OCI-LY7 (cell line): ENCODE measurements around the gene MYCBPAP. TPM values are rescaled to one million over a fixed set of nuclear protein-coding genes. Genes with fewer than 3 reads are reported as not detected.

Experiments used
- BruUV-seq: library from RNA; stranded (reverse); fragments of 400-500 nt; replicated peaks from 2 replicates; lab custom pipeline; 2021; lab: Mats Ljungman, UMichigan
- CTCF ChIA-PET: fragments of 300-600 bp; sonication (Branson Sonifier 250); formaldehyde crosslinking; loops from one replicate; lab custom pipeline; 2022; ENCODE audit warnings: antibody characterized with exemption; ENCODE audit not compliant: unreplicated experiment; lab: Charles Lee
- POLR2A ChIA-PET: fragments of 300-600 bp; sonication (Branson Sonifier 250); formaldehyde crosslinking; loops from one replicate; lab custom pipeline; 2022; ENCODE audit warnings: antibody characterized with exemption; lab: Charles Lee
- DNase-seq: peaks from one replicate; pipeline ENCODE4 v3.0.0-alpha.2; 2015; ENCODE audit warnings: low spot score
- H2AFZ ChIP-seq: fragments of 200-600 bp; sonication (generic), shearing (Covaris generic); 2 replicates; pipeline ENCODE4 v1.6.1; 2014; ENCODE audit warnings: mild to moderate bottlenecking, antibody characterized with exemption, low read length, moderate library complexity
- H3K27ac ChIP-seq: fragments of 200-600 bp; sonication (generic); 2 replicates; pipeline ENCODE4 v1.5.1; 2014; ENCODE audit warnings: mixed run types, low read depth, mild to moderate bottlenecking, moderate library complexity, low read length, inconsistent platforms; ENCODE audit not compliant: poor library complexity, severe bottlenecking
- H3K36me3 ChIP-seq: fragments of 200-600 bp; sonication (generic); 2 replicates; pipeline ENCODE4 v1.6.1; 2014; ENCODE audit warnings: mild to moderate bottlenecking, antibody characterized with exemption, low read length, moderate library complexity, mixed read lengths; ENCODE audit not compliant: insufficient read depth
- H3K4me1 ChIP-seq: fragments of 200-600 bp; sonication (generic); 2 replicates; pipeline ENCODE4 v1.5.1; 2014; ENCODE audit warnings: mild to moderate bottlenecking, low read length; ENCODE audit not compliant: insufficient read depth, poor library complexity, severe bottlenecking
- H3K4me2 ChIP-seq: fragments of 200-600 bp; sonication (generic); 2 replicates; pipeline ENCODE4 v1.6.1; 2014; ENCODE audit warnings: mild to moderate bottlenecking, low read length
- H3K4me3 ChIP-seq: fragments of 200-600 bp; sonication (generic); 2 replicates; pipeline ENCODE4 v1.5.1; 2014; ENCODE audit warnings: mild to moderate bottlenecking, low read depth, low read length; ENCODE audit not compliant: poor library complexity, severe bottlenecking
- H3K79me2 ChIP-seq: fragments of 200-600 bp; sonication (generic); 2 replicates; pipeline ENCODE4 v1.6.1; 2016; ENCODE audit warnings: low read depth, mild to moderate bottlenecking, low read length, moderate library complexity, mixed read lengths; ENCODE audit not compliant: insufficient read depth
- H3K9me2 ChIP-seq: fragments of 200-600 bp; sonication (generic); 2 replicates; pipeline ENCODE4 v1.6.1; 2016; ENCODE audit warnings: mild to moderate bottlenecking, low read length, mixed read lengths; ENCODE audit not compliant: insufficient read depth
- H3K9me3 ChIP-seq: fragments of 200-600 bp; sonication (generic); 2 replicates; pipeline ENCODE4 v1.6.1; 2014; ENCODE audit warnings: mild to moderate bottlenecking, mixed run types, low read length, mixed read lengths
- H4K20me1 ChIP-seq: fragments of 200-600 bp; sonication (generic); 2 replicates; pipeline ENCODE4 v1.6.1; 2014; ENCODE audit warnings: mild to moderate bottlenecking, antibody characterized with exemption, low read length, moderate library complexity, mixed read lengths; ENCODE audit not compliant: insufficient read depth
- CTCF ChIP-seq: fragments of 200-600 bp; sonication (generic); conservative IDR thresholded peaks from 2 replicates; pipeline ENCODE4 v1.5.1; 2014; ENCODE audit warnings: mild to moderate bottlenecking, antibody characterized with exemption, low read length, moderate library complexity, mixed read lengths
- EZH2phosphoT487 ChIP-seq: fragments of 200-600 bp; sonication (generic); IDR thresholded peaks from 2 replicates; pipeline ENCODE4 v1.6.1; 2018; ENCODE audit warnings: low read depth, borderline replicate concordance, mild to moderate bottlenecking, mixed run types, antibody characterized with exemption, low read length, moderate library complexity, mixed read lengths
- intact Hi-C: fragments of 100-400 bp; cut with micrococcal nuclease; formaldehyde crosslinking; loops from one replicate; pipeline ENCODE4 v1.10.0; 2022; ENCODE audit not compliant: unreplicated experiment
- total RNA-seq, 2 experiments: library from RNA; depleted of rRNA in 1 of 2; stranded (reverse); fragments of >200 nt in 1 of 2; shearing (Covaris generic) in 1 of 2; gene quantifications; 2 replicates each; pipeline ENCODE4 v1.2.3, GENCODE V29; 2014 to 2022

Gene MYCBPAP
- total RNA-seq, 2 experiments from 2014 or later, result 5.0 to 6.8 TPM

- intact Hi-C loops, result no loop called here
- Histone ChIP-seq H3K4me1 (peaks cover 6% of the 10 kb centered on the region), H3K4me3 (no peak overlapping the region), H3K9me3 (no peaks in the 10 kb centered on the region), H3K27ac (no peak overlapping the region), H3K79me2 (no peaks in the 10 kb centered on the region), H2AFZ (no peak overlapping the region), H3K9me2 (no peaks in the 10 kb centered on the region), H3K4me2 (no peak overlapping the region), H4K20me1 (no peaks in the 10 kb centered on the region), H3K36me3 (no peaks in the 10 kb centered on the region)
- POLR2A ChIA-PET, result no interaction called here
- no peak for TF ChIP-seq CTCF
- TF ChIP-seq EZH2phosphoT487, result no peak
- CTCF ChIA-PET, result no interaction called here
- DNase-seq, result no peak
- no TSS peak for BruUV-seq
These were observed 49.9 kb downstream of the MYCBPAP start for GRCh38 chr17:50558091-50558490.

DNA sequence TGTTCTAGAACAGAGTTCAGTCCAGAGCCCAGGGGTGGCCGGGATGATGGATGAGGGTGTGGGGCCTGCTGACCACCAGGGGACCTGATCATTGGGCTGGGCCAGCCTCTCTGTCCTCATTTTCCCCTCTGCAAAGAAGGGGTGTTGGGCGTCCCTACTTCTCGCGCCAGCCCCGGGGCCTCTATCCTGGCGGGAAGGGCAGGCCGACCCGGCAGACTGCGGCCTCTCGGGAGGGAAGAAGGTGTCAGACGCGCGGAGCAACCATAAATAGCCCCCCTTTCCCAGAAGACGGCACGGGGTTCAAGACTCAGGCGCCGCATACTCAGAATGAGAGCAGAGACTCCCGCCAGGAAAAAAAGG lies 50.3 kb downstream of the MYCBPAP start:
- no peak overlapping the region for H3K4me3 ChIP-seq
- CTCF ChIA-PET, result no interaction called here

More for the DNA sequence above, 50.3 kb downstream of the MYCBPAP start:
- intact Hi-C loops, result no loop called here
- no TSS peak for BruUV-seq
- no peaks in the 10 kb centered on the region for H4K20me1 ChIP-seq
- no peak overlapping the region for H3K4me2 ChIP-seq
- TF ChIP-seq EZH2phosphoT487 (no peak), CTCF (no peak)
- POLR2A ChIA-PET, result no interaction called here
- H3K4me1 ChIP-seq, result peaks cover 6% of the 10 kb centered on the region
- H3K9me3 ChIP-seq, result no peaks in the 10 kb centered on the region
- H3K36me3 ChIP-seq, result no peaks in the 10 kb centered on the region
- no peak overlapping the region for H2AFZ ChIP-seq
- H3K27ac ChIP-seq, result no peak overlapping the region
- no peak for DNase-seq
- H3K9me2 ChIP-seq, result no peaks in the 10 kb centered on the region
- H3K79me2 ChIP-seq, result no peaks in the 10 kb centered on the region
